CD4-positive, alpha-beta T cell treated with Interleukin-2 at 100 ng/mL for 4 hours (primary cell): Measurements from ENCODE around the gene LPIN1.

Source experiments
- DNase-seq: peaks from one replicate; pipeline ENCODE4 v3.0.0-alpha.2; 2020; ENCODE audit warnings: low spot score

LPIN1 gene

DNA sequence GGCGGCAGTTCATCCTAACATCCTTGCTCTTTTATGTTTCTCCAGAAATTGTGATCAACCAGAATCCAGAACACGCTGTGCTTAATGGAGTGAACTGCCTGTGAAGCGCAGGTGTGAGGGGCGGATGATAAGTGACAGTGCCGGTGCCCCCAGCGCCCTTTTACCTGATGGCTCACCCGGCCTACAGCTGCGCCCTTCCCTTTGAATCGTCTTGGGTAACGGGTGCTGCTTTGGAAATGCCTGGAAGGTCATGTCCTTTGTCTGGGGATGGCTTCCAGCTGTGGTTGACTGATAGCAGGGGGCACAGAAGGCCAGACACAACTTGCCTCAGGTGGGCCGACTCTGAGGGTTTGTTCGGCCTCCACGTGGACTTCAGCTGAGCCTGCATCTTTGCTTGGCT lies 119.4 kb downstream of the LPIN1 start:
- DNase-seq, result no peak

DNA sequence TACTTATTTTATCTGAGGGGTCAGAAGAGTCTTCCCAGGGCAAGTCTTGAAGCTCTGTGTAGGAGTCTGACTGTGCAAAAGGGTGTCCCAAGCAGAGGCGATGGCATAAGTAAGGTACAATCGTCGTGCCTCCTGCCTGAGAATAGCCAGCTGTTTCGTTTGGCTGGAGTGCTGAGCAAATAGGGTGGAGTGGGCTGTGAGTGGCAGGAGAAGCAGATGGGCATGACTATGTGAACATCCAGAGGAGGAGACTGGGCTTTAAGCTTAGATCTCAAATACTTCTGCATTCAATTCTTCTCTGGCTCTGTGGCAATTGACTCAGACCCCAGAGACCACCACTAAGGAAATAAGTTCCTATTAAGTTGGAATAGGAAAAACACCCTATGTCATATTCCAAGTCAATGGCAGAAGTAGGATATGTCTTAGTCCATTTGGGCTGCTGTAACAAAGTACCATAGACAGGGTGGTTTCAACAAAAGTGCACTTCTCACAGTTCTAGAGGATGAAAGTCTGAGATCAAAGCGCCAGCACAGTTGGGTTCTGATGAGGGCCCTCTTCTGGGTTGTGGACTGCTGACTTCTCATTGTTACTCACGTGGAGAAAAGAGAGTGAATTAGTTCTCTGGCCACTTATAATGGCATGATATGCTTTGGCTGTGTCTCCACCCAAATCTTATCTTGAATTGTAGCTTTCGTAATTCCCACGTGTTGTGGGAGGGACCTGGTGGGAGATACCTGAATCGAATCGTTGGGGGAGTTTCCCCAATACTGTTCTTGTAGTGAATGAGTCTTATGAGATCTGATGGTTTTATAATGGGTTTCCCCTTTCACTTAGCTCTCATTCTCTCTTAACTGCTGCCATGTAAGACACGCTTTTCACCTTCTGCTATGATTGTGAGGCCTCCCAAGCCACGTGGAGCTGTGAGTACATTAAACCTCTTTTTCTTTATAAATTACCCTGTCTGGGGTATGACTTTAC lies 120.2 kb downstream of the LPIN1 start:
- no peak for DNase-seq

DNA sequence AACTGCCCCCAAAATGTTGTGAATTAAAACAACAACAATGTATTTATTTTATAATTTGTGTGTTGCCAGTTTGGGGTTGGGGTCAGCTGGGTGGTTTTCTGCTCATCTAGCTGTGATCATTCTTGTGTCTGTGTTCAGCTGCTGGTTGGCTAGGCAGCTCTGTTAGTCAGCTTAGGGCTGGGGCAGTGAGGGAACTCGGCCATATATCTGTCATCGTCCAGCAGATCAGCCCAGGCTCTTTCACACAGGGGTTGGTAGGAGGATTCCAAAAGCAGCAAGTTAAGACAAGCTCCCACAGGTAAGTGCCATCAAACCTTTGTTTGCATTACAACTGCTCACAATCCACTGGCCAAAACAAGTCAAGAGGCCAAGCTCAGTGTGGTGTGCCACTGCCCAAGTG lies 121.5 kb downstream of the LPIN1 start:
- no peak for DNase-seq

DNA sequence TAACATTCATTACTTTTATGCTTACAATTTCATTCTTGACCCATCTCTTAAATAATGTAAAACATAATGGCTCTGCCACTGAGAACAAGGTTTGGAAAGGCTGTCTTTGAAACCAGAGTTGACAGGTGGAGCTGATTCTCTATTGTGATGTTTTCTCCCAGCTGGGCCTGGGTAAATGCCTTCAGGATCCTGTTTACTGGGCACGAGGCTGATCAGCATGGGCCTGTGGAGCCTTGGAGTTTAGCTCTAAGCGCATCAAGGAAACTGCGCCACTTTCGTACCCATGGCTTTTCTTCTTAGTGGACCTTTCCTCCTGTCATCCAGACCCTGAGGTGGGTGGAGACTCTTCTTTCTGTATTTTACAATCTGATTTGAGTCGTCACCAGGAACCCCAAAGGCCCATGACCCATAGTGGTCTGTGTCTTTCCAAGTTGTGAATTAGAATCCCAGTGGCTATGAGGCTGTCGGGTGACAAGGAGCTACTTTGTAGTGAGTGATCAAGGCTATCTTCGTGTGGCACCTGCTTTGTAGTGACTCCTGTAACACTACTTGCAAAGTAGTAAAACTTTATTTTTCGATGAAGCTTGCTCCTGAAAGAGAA lies 123.1 kb downstream of the LPIN1 start:
- DNase-seq, result no peak

DNA sequence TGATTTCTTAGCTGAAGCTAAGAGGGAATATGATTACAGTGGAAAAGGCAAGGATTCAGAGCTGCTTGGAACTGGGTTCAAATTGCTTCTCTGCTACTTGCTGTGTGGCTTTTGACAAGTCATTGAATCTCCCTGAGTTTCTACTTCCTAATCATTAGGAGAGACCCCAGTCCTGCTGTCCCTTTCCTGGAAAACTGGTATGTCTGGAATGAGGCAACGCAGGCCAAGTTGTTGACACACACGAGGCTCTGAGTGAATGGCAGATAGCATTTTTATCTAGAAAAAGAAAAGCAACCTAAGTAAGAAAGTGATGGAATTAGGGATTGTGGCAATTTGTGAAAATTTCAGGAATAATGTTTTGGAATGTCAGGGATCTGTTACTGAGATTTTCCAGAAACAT lies 123.6 kb downstream of the LPIN1 start:
- DNase-seq, result no peak

DNA sequence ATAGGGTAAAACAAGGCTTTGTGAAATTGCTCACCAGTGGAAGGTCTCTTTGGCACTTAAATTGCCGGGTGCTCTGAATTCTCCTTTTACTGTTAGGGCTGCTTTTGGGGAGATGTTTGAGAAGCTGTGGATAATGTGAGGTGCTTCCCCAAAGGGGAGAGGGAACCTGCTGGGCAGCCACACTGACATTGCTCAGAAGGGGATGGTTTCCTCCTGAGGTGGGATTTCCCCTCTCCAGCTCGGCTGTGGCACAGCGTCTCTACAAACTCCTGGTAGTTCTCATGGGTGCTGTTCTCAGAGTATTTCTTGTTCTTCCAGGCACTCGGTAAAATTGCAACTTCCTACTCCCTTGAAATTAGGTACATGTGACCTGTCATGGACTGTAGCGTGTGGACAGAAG lies 124.2 kb downstream of the LPIN1 start:
- DNase-seq, result no peak

DNA sequence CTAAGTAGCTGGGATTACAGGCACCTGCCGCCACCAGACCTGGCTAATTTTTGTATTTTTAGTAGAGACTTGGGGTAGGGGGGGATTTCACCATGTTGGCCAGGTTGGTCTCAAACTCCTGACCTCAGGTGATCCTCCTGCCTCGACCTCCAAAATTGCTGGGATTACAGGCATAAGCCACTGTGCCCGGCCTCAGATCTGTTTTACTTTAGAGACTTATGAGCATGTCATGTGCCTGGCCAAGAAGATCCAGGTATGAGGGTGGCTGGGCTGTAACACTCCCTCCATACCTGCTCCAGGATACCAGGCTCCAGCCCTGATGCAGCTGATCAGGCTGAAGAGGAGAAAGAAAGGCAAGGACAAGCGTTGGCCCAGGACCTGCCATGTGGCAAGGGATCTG lies 125.0 kb downstream of the LPIN1 start:
- DNase-seq, result no peak

DNA sequence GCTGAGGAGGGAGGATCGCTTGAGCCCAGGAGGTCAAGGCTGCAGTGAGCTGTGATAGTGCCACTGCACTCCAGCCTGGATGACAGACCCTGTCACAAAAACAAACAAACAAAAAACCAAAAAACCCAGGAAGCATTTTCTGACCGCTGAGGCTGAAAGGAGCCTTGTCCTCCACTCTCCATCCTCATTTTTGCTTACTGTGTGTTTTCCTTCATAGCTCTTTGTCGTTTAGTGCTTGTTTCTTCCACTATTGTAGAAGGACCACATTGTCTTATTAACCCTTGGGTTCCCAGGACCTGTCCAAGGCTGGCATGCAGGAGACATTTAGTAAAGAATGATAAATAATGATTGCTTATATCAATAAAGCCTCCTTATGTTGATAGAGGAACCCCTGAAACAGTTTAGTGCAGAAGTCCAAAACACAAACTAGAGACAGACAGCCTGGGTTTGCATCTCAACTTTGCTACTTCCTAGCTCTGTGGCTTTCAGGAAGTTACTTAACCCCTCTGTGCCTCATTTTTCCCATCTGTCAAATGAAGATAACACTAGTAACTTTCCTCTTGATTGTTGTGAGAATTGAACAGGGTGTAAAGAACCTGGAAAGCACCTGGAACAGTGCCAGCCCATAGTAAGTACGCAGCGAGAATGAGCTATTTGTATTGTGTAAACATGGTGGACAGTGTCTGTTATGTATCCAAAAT lies 126.0 kb downstream of the LPIN1 start:
- DNase-seq, result no peak

DNA sequence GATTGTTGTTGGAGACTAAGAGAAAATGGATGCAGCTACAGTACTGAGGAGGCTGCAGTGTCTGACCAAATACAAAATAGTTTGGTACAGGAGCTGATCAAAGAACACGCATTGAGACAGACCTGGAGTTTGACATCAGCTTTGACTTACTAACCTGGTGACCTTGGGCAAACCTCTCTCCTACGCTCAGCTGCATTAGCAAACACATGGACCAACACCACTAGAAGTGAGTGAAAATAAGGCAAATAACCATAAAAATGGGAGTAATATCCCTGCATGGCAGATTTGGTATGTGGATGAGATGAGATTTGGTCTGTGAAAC lies 126.5 kb downstream of the LPIN1 start:
- DNase-seq, result no peak

DNA sequence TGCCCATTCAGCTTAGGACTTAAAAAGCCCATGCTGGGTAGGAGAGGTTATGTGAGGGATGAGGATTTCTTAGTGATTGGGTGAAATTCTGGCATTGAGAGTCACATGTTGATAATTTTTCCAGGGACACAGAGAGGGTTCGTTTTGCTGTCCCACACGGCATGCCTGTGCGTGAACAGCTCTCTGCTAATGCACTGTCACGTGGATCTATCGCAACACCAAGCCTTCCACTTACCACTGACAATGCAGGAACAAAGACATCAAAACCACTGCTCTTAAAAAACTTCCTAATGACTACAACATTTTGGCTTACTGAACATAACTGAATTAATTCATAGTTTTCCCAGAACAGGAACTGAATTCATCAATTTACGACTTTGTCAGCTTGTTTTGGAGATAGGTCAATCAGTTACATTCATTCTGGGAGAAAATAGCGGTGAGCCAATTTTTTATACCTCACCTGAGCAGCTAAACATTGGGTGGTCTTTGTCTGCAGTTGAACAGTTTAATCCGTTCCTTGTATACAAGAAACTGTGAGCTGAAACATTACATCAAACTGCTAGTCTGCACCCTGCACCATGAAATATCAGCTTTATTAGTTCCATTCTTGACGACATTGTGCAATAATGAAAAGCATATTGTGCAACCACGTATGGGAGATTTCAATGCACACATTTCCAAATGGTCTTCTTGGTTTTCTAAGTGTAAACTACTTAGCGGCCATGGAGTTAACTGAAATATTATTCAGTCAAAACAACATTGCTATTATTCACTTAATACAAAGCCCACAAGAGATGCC lies 127.1 kb downstream of the LPIN1 start:
- DNase-seq, result no peak

DNA sequence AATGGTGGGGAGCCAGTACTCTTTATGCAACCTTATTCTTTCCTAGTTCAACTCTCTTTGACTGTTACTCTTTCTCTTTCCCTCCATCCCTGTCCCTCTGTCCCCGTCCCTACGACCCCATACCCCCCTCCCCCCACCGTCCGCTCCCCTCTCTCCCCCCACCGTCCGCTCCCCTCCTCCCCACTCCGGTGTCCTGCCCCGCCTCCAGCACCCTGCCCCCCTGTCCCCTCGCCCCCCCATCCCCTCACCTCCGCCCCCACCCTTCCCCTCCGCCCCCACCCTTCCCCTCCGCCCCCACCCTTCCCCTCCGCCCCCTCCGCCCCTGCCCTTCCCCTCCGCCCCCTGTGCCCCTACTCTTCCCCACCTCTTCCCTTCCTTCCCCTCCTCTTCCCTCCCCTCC lies 128.4 kb downstream of the LPIN1 start:
- DNase-seq, result no peak

DNA sequence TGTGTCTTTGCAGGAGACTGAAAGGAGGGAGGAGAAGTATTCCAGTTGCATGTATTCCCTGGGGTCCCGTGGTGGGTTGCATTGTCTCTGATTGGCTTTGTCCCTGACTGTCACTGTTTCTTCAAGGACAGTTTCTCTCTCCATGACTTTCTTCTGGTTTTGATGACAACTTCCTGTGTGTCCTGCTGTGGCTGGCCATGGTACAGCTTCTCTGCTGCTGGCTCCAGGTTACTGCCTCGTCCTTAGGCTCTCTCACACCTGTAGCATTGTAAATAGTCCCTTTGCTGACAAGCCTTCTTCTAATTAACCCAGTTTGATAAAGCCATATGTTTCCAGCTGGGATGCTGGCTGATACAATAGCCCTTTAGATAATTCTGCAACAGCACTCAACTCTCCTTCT lies 129.0 kb downstream of the LPIN1 start:
- DNase-seq, result no peak

DNA sequence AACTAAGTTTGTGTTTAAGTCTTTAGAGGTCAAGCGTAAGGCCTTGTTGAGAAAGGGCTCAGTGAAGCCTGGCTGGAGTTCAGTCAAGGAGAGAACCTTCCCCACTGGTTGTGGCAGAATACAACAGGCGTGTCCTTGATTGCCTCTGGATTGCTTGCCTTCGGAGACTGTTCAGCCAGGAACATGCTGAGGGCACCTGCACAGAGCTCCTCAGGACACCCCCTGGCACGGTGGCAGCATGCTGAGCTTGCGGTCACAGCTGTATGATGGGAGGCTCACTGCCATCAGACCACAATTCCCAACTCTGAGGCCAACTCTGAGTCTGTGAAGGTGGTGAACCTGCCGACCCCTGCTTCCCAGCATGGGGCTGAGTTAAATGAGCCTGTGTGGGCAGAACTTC lies 130.0 kb downstream of the LPIN1 start:
- DNase-seq, result no peak

DNA sequence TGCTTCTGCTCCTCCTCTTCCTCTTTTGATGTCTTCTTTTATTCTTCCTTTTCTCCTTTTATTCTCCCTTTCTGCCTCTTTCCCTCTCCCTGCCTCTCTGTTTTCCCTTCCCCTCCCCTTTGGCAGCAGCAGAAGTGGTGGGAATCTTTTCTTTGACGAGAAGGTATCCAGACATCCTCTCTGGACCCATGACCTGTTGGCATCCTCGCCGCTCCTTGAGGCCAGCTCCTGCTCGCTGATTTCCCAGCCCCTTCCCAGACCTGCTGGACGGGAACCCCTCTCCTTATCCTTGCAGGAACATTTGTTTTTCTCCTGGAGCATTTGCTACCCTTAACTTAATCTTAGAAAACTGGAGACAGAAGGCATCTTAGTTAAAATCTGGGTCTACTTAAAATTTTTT lies 130.5 kb downstream of the LPIN1 start:
- no peak for DNase-seq
